EH (cell line): ENCODE results near the gene MYEOV.
A peak's percentile ranks its signal among the peaks of the same experiment; 100 is the strongest.

ENCODE experiments used
- DNase-seq: peaks from one replicate; pipeline ENCODE4 v3.0.0-alpha.2; 2015; ENCODE audit warnings: low read depth

Gene MYEOV

GRCh38 chr11:69293819-69294505 lies at the start of gene MYEOV:
Gene MYEOV, plus strand, starts transcription at chr11:69294155. Its CDS starts 1,200 bp downstream, at chr11:69295355.
- peak; percentile 49 for DNase-seq

GRCh38 chr11:69244266-69244665 lies 49.7 kb upstream of the MYEOV start:
- no peak for DNase-seq

DNA sequence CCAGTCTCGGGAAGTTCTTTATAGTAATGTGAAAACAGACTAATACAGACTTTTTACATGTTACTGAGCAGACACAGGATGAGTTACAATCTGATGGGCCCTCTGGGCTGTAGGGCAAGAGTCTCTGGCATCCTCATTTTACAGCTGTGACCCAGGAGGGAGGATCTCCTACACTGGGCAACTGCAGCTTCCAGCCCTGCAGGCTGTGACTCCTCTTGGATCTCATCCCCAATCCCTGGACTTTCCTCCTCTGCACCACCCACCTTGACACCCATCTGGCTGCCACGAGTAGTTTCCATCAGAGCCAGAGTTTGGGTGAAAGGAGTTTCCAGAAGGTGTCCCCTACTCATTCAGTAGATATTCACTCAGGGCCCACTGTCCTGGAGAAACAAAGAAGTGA lies 48.9 kb upstream of the MYEOV start:
- no peak for DNase-seq

DNA sequence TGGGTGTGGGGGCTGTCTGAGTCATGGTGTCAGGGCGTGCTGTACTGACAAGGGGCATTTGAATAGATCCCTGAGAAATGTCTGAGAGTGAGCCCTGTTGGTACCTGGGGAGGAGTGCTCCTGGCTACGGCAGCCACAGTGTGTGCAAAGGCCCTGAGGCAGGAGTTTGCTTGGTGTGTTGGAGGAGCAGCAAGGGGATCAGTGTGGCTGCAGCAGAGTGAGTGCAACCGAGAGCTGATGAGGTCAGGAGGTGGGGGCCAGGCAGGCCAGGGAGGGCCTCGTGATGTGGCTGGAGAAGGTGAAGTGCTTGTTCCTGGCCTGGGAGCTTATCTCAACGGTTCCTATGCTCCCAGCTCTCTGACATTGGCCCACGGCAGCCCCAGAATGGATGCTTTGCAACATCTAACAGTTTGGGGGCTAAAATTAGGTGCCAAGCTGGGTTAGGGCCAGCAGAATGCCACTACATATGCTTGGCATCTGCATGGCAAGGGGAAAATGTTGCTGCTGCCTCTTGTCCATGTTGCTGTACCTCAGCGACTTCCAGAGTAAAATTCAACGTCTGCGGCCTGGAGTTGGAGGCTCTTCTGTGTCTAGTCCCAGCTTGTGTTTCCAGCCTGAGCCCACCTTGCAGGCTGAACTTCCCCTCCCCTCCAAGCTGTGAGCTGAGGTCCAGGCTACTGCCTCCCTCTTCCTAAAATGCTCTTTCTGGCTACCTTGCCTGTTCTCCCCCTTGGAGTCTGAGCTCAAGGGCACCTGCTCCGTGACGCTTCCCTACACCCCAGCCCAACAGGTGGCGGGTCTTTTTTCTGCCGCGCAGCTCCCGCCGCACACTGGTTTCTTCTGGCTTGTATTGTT lies 48.2 kb upstream of the MYEOV start:
- no peak for DNase-seq

GRCh38 chr11:69249311-69250185 lies 44.4 kb upstream of the MYEOV start:
- DNase-seq = peak; percentile 55

- DNase-seq = no peak
These were observed 43.5 kb upstream of the MYEOV start for GRCh38 chr11:69250186-69251056.

GRCh38 chr11:69251057-69251393 lies 42.9 kb upstream of the MYEOV start:
- no peak for DNase-seq

GRCh38 chr11:69251639-69252489 lies 42.1 kb upstream of the MYEOV start:
- no peak for DNase-seq

GRCh38 chr11:69252490-69252837 lies 41.5 kb upstream of the MYEOV start:
- DNase-seq = no peak

GRCh38 chr11:69253028-69253427 lies 40.9 kb upstream of the MYEOV start:
- peak; percentile 74 for DNase-seq

DNA sequence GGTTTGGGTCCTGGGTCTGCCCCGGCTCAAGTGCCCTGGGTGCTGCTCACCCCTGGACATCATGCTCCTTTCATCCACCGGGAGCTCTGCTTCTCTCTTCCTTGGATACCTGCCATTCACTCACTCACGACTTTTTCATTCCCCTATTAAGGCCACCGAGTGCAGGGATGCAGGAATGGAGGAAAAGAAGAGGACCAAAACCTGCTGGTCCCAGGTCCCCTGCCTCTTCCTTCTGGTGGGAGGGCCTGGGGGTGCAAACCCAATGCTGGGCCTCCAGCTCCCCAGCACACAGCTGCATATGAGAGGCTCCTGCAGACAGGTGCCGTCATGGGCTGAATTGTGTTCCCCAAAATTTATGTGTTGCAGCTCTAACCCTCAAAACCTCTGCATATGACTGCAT lies 36.8 kb upstream of the MYEOV start:
- no peak for DNase-seq

DNA sequence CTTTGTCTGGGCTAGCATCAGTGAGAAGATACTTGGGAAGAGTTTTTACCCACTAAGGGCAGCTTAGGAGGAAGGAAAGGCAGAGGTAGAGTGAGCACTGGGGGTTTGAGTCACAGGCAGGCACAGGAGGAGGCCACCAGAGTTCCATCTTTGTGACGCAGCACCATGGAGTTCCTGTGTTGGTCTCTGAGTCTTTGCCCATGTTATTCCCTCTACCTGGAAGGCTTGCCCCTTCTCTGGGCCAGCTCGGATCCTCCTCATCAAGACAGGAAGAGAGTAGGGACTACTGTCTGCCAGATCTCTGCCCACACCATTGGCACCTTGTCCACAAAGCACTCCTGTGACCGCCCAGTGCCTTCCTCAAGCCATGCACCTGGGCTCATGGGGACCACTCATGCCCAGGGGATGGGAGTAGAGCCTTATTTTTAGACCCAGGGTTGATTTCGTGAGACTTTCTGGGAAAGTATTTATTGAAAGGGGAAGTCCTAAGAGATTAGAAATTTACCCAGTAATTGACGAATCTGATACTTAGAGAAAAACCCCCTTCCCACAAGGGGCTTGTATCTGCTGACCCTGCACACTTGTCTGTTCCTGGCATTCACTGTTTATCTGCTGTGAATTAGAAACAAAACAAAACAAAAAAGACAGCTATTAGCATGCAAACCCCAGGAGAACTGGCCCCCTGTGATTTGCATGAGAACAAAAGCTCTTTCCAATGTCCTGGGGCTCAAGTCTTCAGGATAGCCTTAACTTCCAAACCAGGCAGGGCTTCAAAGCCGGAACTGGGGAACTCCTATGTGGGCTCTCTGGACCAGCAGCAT lies 35.9 kb upstream of the MYEOV start:
- no peak for DNase-seq

DNA sequence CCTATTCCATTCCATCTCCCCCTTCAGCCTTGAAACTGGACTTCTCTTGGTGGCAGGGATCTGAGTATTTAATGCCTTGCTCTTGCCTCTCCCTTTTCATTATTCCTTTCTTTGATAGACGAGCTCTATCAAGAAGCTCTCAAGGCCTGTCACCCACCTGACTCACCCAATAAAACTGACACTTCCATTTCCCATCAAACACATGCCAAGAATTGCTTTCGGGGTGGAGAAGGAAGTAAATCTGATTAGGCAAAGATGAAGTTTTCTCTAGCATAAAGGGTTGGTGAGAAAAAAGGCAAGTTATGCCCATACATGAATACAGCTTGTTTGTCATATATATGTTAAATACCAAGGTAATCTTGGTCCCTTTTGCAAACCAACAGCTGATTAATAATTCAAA lies 34.9 kb upstream of the MYEOV start:
- DNase-seq = peak; percentile 38

DNA sequence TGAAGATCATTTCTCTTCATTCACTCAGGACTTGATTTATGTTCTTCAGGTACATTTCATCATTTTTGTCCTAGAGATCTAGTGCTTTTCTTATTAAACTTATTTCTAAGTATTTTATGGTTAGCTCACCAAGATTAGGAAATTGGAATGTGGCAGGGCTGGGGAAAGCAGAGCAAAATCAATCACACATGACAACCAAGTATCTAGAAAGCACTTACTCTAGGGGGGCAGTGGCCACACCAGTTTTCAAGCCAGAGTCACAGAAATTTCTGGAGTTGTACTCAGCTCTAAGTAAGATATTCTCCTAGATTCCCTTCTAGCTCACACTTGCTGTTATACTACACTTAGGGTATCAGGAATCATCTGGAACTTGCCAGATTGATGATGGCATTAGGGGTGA lies 33.3 kb upstream of the MYEOV start:
- DNase-seq = peak; percentile 16

- no peak for DNase-seq
These were observed 32.8 kb upstream of the MYEOV start for GRCh38 chr11:69261116-69261515.

DNA sequence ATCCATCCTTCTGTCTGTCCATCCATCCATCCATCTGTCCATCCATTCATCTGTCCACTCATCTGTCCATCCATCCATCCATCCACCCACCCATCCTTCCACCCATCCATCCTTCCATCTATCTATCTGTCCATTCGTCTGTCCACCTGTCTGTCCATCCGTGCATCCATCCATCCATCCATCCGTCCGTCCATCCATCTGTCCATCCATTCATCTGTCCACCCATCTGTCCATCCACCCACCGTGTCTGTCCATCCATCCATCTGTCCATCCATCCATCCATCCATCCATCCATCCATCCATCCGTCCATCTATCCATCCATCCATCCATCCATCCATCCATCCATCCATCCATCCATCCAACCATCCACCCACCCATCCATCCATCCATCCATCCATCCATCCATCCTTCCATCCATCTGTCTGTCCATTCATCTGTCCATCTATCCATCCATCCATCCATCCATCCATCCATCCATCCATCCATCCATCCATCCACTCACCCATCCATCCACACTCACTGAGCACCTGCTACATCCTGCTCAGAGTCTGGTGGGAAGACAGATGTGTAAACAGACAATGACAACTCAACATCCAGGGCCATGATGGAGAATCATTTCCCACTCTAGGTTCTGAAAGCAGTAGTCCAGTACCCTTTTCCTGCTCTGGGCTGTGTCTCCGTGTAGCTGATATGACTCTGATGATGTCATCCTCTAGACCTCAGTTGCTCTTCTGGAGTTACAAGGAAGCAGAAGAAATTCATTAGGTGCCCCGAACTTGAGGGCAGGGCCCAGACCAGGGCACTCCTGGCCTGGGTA lies 30.8 kb upstream of the MYEOV start:
- no peak for DNase-seq

- no peak for DNase-seq
These were observed 30.3 kb upstream of the MYEOV start for GRCh38 chr11:69263736-69264052.

- no peak for DNase-seq
These were observed 29.5 kb upstream of the MYEOV start for GRCh38 chr11:69264486-69264885.

DNA sequence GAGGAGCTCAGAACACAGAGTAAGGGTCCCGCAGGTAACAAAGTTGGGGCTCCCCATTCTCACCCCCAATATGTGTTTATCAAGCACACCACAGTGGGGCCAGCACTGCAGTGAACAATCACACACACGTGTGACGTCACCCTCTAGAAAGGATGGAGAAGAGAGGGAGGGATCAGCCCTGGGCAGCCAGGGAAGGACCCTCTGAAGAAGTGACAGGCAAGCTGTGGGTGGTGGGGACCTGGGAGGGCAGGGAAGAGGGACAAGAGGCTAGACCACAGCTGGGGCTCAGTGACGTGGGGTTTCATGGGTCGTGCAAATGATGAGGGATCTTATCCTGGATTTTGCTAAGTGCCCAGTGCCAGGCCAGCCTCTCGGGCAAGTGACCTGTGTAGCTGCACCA lies 28.7 kb upstream of the MYEOV start:
- no peak for DNase-seq
